ENCODE results near the gene ROR1.

ROR1 gene

DNA sequence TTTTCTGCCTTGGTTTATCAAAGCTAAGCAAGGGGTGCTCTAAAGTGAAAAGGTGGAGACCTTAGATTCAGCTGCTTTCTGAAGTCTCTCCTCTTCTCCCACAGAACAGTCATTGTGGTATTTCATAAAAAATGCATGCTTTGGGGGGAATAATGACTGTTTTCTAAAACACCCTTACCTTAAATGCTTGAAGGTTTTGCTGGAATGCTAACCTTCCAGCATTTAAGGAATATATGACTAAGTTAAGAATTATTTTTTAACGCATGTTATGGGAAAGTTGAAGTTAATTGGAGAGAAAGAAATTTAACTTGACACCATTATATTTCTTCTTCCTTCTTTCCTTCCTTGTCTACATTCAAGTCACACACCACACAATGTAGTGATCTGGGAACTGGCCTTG, 162.5 kb downstream of the ROR1 start:
- ATAC-seq (ENCODE audit: low read depth) (no peak), DNase-seq (ENCODE audit: low spot score) (no peak)
- H3K9me3 ChIP-seq (ENCODE audit: severe bottlenecking), result no peaks in the 10 kb centered on the region
- H3K4me1 ChIP-seq (ENCODE audit: insufficient read depth, poor library complexity, severe bottlenecking), result no peaks in the 10 kb centered on the region
- TF ChIP-seq, protein P1, sequence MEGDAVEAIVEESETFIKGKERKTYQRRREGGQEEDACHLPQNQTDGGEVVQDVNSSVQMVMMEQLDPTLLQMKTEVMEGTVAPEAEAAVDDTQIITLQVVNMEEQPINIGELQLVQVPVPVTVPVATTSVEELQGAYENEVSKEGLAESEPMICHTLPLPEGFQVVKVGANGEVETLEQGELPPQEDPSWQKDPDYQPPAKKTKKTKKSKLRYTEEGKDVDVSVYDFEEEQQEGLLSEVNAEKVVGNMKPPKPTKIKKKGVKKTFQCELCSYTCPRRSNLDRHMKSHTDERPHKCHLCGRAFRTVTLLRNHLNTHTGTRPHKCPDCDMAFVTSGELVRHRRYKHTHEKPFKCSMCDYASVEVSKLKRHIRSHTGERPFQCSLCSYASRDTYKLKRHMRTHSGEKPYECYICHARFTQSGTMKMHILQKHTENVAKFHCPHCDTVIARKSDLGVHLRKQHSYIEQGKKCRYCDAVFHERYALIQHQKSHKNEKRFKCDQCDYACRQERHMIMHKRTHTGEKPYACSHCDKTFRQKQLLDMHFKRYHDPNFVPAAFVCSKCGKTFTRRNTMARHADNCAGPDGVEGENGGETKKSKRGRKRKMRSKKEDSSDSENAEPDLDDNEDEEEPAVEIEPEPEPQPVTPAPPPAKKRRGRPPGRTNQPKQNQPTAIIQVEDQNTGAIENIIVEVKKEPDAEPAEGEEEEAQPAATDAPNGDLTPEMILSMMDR (IDR thresholded peaks at IDR 0.05; ENCODE audit: poor library complexity, severe bottlenecking), result no peak
- no peak overlapping the region for H3K27ac ChIP-seq (ENCODE audit: poor library complexity, severe bottlenecking)
- H3K36me3 ChIP-seq (ENCODE audit: low read depth), result no peaks in the 10 kb centered on the region
- no peak overlapping the region for H3K4me3 ChIP-seq (ENCODE audit: severe bottlenecking)
- no peaks in the 10 kb centered on the region for H3K27me3 ChIP-seq (ENCODE audit: insufficient read depth, poor library complexity, severe bottlenecking)

DNA sequence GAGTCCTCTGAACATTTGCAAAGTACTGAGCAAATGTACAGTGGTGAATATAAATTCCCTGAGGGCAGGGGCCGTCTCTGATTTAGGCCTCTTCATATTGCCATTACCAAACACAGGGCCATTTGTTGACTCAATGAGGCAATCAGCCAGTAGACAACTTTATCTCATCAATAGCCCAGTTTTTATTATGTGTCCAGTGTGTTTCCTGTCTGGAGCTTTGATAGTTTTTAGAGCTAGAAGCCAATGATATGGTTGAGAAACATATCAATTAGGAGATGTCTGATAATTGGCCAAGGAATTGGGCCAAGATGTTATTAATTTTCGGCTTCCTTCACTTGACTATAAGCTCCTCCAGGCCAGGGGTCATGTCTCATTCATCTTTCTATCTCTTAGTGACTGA, 163.0 kb downstream of the ROR1 start:
- H3K9me3 ChIP-seq (ENCODE audit: severe bottlenecking), result no peaks in the 10 kb centered on the region
- ATAC-seq (ENCODE audit: low read depth) (no peak), DNase-seq (ENCODE audit: low spot score) (no peak)
- H3K27me3 ChIP-seq (ENCODE audit: insufficient read depth, poor library complexity, severe bottlenecking), result no peaks in the 10 kb centered on the region
- H3K4me1 ChIP-seq (ENCODE audit: insufficient read depth, poor library complexity, severe bottlenecking), result no peaks in the 10 kb centered on the region
- TF ChIP-seq, protein P1 (IDR thresholded peaks at IDR 0.05; ENCODE audit: poor library complexity, severe bottlenecking), result no peak
- no peak overlapping the region for H3K27ac ChIP-seq (ENCODE audit: poor library complexity, severe bottlenecking)
- no peak overlapping the region for H3K4me3 ChIP-seq (ENCODE audit: severe bottlenecking)
- no peaks in the 10 kb centered on the region for H3K36me3 ChIP-seq (ENCODE audit: low read depth)

DNA sequence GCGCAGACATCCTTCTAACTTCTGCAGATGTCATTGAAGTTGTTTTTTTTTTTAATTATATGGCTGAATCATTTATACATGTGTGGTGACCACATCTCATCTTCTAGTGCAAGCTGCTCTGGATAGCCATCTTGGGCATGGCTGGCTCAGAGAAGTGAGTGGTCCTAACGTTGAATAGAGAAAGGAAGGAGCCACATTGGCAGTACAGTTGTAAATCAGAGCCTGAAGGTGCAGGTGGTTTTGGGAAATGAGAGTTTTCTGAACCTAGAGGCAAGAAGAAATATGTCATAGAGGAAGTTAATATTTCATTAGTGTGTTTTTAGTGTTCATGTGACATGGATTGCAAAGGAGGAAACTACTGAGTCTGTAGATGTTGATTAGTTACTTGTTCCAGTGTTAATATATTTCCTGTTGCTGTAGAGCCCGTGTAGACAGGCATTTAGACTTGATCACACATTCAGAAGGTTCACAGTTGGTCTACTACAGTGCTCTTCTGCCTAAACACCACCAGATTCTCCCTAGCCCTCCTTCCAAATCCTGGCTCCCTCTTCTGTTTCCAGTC, 163.7 kb downstream of the ROR1 start:
- DNase-seq (ENCODE audit: low spot score), result no peak
- Histone ChIP-seq H3K4me1 (ENCODE audit: insufficient read depth, poor library complexity, severe bottlenecking) (no peaks in the 10 kb centered on the region), H3K4me3 (ENCODE audit: severe bottlenecking) (no peak overlapping the region), H3K36me3 (ENCODE audit: low read depth) (no peaks in the 10 kb centered on the region), H3K27ac (ENCODE audit: poor library complexity, severe bottlenecking) (no peak overlapping the region), H3K9me3 (ENCODE audit: severe bottlenecking) (no peaks in the 10 kb centered on the region), H3K27me3 (ENCODE audit: insufficient read depth, poor library complexity, severe bottlenecking) (no peaks in the 10 kb centered on the region)
- TF ChIP-seq, protein P1 (IDR thresholded peaks at IDR 0.05; ENCODE audit: poor library complexity, severe bottlenecking), result no peak
- ATAC-seq (ENCODE audit: low read depth), result no peak

DNA sequence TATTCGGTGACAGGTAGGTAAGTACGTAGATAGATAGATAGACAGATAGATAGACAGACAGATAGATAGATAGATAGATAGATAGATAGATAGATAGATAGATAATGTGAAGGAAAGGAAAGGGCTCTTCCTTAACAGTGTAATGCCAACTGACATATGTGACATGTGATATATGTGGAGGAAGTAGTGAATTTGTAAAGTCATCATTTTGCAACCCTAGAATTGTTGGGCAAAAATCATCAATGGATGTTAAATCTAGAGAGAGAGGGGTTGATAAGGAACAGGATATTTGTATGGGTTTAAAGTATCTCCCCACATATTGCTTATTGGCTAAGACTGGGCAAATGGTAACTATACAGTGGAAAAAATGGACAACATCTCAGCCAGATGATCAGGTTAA, 166.6 kb downstream of the ROR1 start:
- Histone ChIP-seq H3K9me3 (ENCODE audit: severe bottlenecking) (no peaks in the 10 kb centered on the region), H3K36me3 (ENCODE audit: low read depth) (no peaks in the 10 kb centered on the region), H3K4me3 (ENCODE audit: severe bottlenecking) (no peak overlapping the region), H3K4me1 (ENCODE audit: insufficient read depth, poor library complexity, severe bottlenecking) (no peaks in the 10 kb centered on the region), H3K27ac (ENCODE audit: poor library complexity, severe bottlenecking) (no peak overlapping the region), H3K27me3 (ENCODE audit: insufficient read depth, poor library complexity, severe bottlenecking) (no peaks in the 10 kb centered on the region)
- no peak for DNase-seq (ENCODE audit: low spot score)
- TF ChIP-seq, protein P1 (IDR thresholded peaks at IDR 0.05; ENCODE audit: poor library complexity, severe bottlenecking), result no peak
- ATAC-seq (ENCODE audit: low read depth), result no peak

DNA sequence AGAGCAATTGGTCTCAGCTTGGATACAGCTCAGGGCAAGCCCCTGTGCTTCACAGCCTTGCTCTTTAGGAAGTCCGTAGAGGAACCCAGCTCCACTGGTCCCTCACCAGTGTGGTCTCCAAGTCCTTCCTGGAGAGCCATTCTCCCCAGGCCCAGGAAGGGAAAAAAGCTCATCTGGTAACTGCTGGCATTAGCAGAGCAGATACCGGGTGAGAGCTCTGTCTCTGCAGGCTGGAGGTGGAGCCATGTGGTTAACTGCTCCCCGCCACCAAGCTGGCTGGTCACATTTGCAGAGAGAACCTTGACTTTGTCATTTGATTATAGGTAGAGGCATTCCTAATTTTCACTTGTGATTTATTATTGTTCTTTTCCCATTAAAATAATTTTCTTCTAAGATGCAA, 169.6 kb downstream of the ROR1 start:
- no peak for ATAC-seq (ENCODE audit: low read depth)
- Histone ChIP-seq H3K27ac (ENCODE audit: poor library complexity, severe bottlenecking) (no peak overlapping the region), H3K9me3 (ENCODE audit: severe bottlenecking) (no peaks in the 10 kb centered on the region), H3K36me3 (ENCODE audit: low read depth) (no peaks in the 10 kb centered on the region), H3K27me3 (ENCODE audit: insufficient read depth, poor library complexity, severe bottlenecking) (no peaks in the 10 kb centered on the region), H3K4me3 (ENCODE audit: severe bottlenecking) (no peak overlapping the region), H3K4me1 (ENCODE audit: insufficient read depth, poor library complexity, severe bottlenecking) (no peaks in the 10 kb centered on the region)
- DNase-seq (ENCODE audit: low spot score), result no peak
- TF ChIP-seq, protein P1 (IDR thresholded peaks at IDR 0.05; ENCODE audit: poor library complexity, severe bottlenecking), result no peak

Measured in RWPE2 (cell line).